Skeletal muscle satellite cell (primary cell): ENCODE data around the gene PTGIS.
"Not testable (repeated sequence)": the region's sequence is repeated elsewhere in the genome, so short reads cannot be mapped to it uniquely, and the experiment has no call there.

ENCODE experiments used
- H3K27me3 ChIP-seq: 2 replicates; pipeline ENCODE4 v1.7.0; 2013; ENCODE audit warnings: low read length; ENCODE audit not compliant: control insufficient read depth, insufficient read depth
- H3K36me3 ChIP-seq: 2 replicates; pipeline ENCODE4 v1.7.0; 2013; ENCODE audit warnings: mild to moderate bottlenecking, control low read depth, low read length; ENCODE audit not compliant: insufficient read depth
- H3K4me1 ChIP-seq: 2 replicates; pipeline ENCODE4 v1.7.0; 2013; ENCODE audit warnings: low read length; ENCODE audit not compliant: control insufficient read depth, insufficient read depth
- H3K4me2 ChIP-seq: 2 replicates; pipeline ENCODE4 v1.7.0; 2013; ENCODE audit warnings: mild to moderate bottlenecking, low read length
- H3K4me3 ChIP-seq: 2 replicates; pipeline ENCODE4 v1.7.0; 2013; ENCODE audit warnings: low read length
- H3K9ac ChIP-seq: 2 replicates; pipeline ENCODE4 v1.7.0; 2013; ENCODE audit warnings: mild to moderate bottlenecking, low read depth, low read length, moderate library complexity
- H3K9me3 ChIP-seq: replicated peaks from 2 replicates; pipeline ENCODE4 v1.7.0; 2013; ENCODE audit warnings: mild to moderate bottlenecking, control low read depth, low read length

The PTGIS gene

GRCh38 chr20:49571553-49571835, 3.6 kb upstream of the PTGIS start:
- H3K9me3 ChIP-seq = no peaks in the 10 kb centered on the region
- no peaks in the 10 kb centered on the region for H3K36me3 ChIP-seq
- no peak overlapping the region for H3K4me3 ChIP-seq
- H3K4me1 ChIP-seq = peaks cover 11% of the 10 kb centered on the region
- no peak overlapping the region for H3K9ac ChIP-seq
- no peak overlapping the region for H3K4me2 ChIP-seq
- peaks cover 35% of the 10 kb centered on the region for H3K27me3 ChIP-seq

GRCh38 chr20:49570828-49571552, 3.1 kb upstream of the PTGIS start:
- H3K4me3 ChIP-seq = no peak overlapping the region
- H3K9ac ChIP-seq = no peak overlapping the region
- H3K27me3 ChIP-seq = peaks cover 39% of the 10 kb centered on the region
- H3K4me1 ChIP-seq = peaks cover 11% of the 10 kb centered on the region
- H3K4me2 ChIP-seq = no peak overlapping the region
- no peaks in the 10 kb centered on the region for H3K36me3 ChIP-seq
- no peaks in the 10 kb centered on the region for H3K9me3 ChIP-seq

- no peak overlapping the region for H3K9ac ChIP-seq
- H3K4me1 ChIP-seq = peaks cover 11% of the 10 kb centered on the region
- H3K36me3 ChIP-seq = no peaks in the 10 kb centered on the region
- H3K4me3 ChIP-seq = no peak overlapping the region
- H3K27me3 ChIP-seq = peaks cover 39% of the 10 kb centered on the region
- no peaks in the 10 kb centered on the region for H3K9me3 ChIP-seq
- no peak overlapping the region for H3K4me2 ChIP-seq
Observed at GRCh38 chr20:49570161-49570827, 2.4 kb upstream of the PTGIS start.

- Histone ChIP-seq H3K4me3 (no peak overlapping the region), H3K27me3 (peaks cover 39% of the 10 kb centered on the region)
Observed at GRCh38 chr20:49569411-49570115, 1.6 kb upstream of the PTGIS start.

GRCh38 chr20:49568278-49569151, 578 bp upstream of the PTGIS start:
- no peaks in the 10 kb centered on the region for H3K9me3 ChIP-seq
- H3K4me1 ChIP-seq = peaks cover 4% of the 10 kb centered on the region
- no peaks in the 10 kb centered on the region for H3K36me3 ChIP-seq
- H3K27me3 ChIP-seq = peaks cover 36% of the 10 kb centered on the region
- no peak overlapping the region for H3K4me2 ChIP-seq
- H3K4me3 ChIP-seq = no peak overlapping the region
- no peak overlapping the region for H3K9ac ChIP-seq

More at GRCh38 chr20:49569411-49570115, 1.6 kb upstream of the PTGIS start:
- Histone ChIP-seq H3K4me1 (peaks cover 11% of the 10 kb centered on the region), H3K36me3 (no peaks in the 10 kb centered on the region), H3K9ac (no peak overlapping the region), H3K4me2 (no peak overlapping the region), H3K9me3 (no peaks in the 10 kb centered on the region)

- Histone ChIP-seq H3K4me1 (peaks cover 17% of the 10 kb centered on the region), H3K36me3 (no peaks in the 10 kb centered on the region), H3K27me3 (peaks cover 27% of the 10 kb centered on the region), H3K4me3 (no peak overlapping the region), H3K9me3 (no peaks in the 10 kb centered on the region), H3K9ac (no peak overlapping the region), H3K4me2 (no peak overlapping the region)
Observed at GRCh38 chr20:49566401-49567364, 1.3 kb downstream of the PTGIS start.

GRCh38 chr20:49564991-49565390, 2.9 kb downstream of the PTGIS start:
- H3K4me3 ChIP-seq, H3K9ac ChIP-seq, H3K36me3 ChIP-seq, H3K9me3 ChIP-seq, H3K4me2 ChIP-seq: not testable (repeated sequence)
- Histone ChIP-seq H3K27me3 (peaks cover 27% of the 10 kb centered on the region), H3K4me1 (peaks cover 27% of the 10 kb centered on the region)

- Histone ChIP-seq H3K4me3 (no peak overlapping the region), H3K4me2 (no peak overlapping the region), H3K27me3 (peaks cover 15% of the 10 kb centered on the region)
Observed at GRCh38 chr20:49563015-49563980, 4.6 kb downstream of the PTGIS start.

GRCh38 chr20:49562311-49563014, 5.5 kb downstream of the PTGIS start:
- peak overlapping the region; percentile 72 for H3K4me2 ChIP-seq
- peak overlapping the region; percentile 23 for H3K4me3 ChIP-seq
- peak overlapping the region; percentile 35 for H3K9ac ChIP-seq
- H3K27me3 ChIP-seq = peaks cover 11% of the 10 kb centered on the region
- no peaks in the 10 kb centered on the region for H3K9me3 ChIP-seq
- peaks cover 25% of the 10 kb centered on the region for H3K4me1 ChIP-seq
- no peaks in the 10 kb centered on the region for H3K36me3 ChIP-seq

More at GRCh38 chr20:49563015-49563980, 4.6 kb downstream of the PTGIS start:
- no peaks in the 10 kb centered on the region for H3K36me3 ChIP-seq
- no peaks in the 10 kb centered on the region for H3K9me3 ChIP-seq
- peaks cover 27% of the 10 kb centered on the region for H3K4me1 ChIP-seq
- H3K9ac ChIP-seq = no peak overlapping the region
